Measurements from ENCODE around the gene SMARCD1. TPM values are rescaled to one million over a fixed set of nuclear protein-coding genes. Genes with fewer than 3 reads are reported as not detected.

The SMARCD1 gene
- total and polyA plus RNA-seq, 2 experiments from 2014 or later, result 27.9 to 33.4 TPM

DNA sequence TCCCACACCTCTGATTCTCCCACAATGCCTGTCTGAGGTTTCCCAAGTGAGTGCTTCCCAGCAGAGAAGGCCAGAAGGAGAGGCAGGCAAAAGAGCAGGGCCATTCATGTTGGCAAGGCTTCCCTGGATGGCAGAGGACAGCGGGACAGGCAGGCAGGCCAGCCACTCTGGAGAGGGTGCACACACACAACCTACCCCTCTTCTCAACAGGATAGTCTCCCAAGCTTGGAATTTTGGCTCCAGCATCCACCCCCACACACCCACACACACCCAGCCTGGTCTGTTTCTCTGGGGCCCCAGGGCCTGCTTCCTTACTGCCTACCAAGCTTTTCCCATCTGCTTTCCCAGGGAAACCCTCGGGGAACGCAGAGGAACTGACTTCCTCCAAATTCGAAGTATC is 44.5 kb upstream of the SMARCD1 start:
- DNase-seq (ENCODE audit: low spot score), result no peak
- peaks cover 8% of the 10 kb centered on the region for H3K4me1 ChIP-seq (ENCODE audit: insufficient read depth)
- no peak overlapping the region for H3K27ac ChIP-seq
- TF ChIP-seq, protein P1, sequence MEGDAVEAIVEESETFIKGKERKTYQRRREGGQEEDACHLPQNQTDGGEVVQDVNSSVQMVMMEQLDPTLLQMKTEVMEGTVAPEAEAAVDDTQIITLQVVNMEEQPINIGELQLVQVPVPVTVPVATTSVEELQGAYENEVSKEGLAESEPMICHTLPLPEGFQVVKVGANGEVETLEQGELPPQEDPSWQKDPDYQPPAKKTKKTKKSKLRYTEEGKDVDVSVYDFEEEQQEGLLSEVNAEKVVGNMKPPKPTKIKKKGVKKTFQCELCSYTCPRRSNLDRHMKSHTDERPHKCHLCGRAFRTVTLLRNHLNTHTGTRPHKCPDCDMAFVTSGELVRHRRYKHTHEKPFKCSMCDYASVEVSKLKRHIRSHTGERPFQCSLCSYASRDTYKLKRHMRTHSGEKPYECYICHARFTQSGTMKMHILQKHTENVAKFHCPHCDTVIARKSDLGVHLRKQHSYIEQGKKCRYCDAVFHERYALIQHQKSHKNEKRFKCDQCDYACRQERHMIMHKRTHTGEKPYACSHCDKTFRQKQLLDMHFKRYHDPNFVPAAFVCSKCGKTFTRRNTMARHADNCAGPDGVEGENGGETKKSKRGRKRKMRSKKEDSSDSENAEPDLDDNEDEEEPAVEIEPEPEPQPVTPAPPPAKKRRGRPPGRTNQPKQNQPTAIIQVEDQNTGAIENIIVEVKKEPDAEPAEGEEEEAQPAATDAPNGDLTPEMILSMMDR (IDR thresholded peaks at IDR 0.05; ENCODE audit: poor library complexity), result no peak
- TF ChIP-seq EZH2phosphoT487 (IDR thresholded peaks at IDR 0.05; ENCODE audit: low read depth, severe bottlenecking, unreplicated experiment), result no peak
- TF ChIP-seq EZH2 (IDR thresholded peaks at IDR 0.05; ENCODE audit: borderline replicate concordance), result no peak
- no peaks in the 10 kb centered on the region for H4K20me1 ChIP-seq (ENCODE audit: insufficient read depth, poor library complexity, severe bottlenecking)
- H3K4me3 ChIP-seq, result no peak overlapping the region
- H2AFZ ChIP-seq, result no peak overlapping the region
- H3K9me3 ChIP-seq (ENCODE audit: low read depth), result no peaks in the 10 kb centered on the region
- H3K36me3 ChIP-seq (replicated peaks; ENCODE audit: insufficient read depth, low read depth), result no peaks in the 10 kb centered on the region
- no peaks in the 10 kb centered on the region for H3K9me2 ChIP-seq (replicated peaks; ENCODE audit: insufficient read depth)
- no peak overlapping the region for H3K4me2 ChIP-seq
- H3K27me3 ChIP-seq, result no peaks in the 10 kb centered on the region
- no peaks in the 10 kb centered on the region for H3K79me2 ChIP-seq
- 77% methylated on average over 4 of the region's 4 CpGs for WGBS (ENCODE audit: low lambda C conversion rate, missing lambda C conversion rate)

DNA sequence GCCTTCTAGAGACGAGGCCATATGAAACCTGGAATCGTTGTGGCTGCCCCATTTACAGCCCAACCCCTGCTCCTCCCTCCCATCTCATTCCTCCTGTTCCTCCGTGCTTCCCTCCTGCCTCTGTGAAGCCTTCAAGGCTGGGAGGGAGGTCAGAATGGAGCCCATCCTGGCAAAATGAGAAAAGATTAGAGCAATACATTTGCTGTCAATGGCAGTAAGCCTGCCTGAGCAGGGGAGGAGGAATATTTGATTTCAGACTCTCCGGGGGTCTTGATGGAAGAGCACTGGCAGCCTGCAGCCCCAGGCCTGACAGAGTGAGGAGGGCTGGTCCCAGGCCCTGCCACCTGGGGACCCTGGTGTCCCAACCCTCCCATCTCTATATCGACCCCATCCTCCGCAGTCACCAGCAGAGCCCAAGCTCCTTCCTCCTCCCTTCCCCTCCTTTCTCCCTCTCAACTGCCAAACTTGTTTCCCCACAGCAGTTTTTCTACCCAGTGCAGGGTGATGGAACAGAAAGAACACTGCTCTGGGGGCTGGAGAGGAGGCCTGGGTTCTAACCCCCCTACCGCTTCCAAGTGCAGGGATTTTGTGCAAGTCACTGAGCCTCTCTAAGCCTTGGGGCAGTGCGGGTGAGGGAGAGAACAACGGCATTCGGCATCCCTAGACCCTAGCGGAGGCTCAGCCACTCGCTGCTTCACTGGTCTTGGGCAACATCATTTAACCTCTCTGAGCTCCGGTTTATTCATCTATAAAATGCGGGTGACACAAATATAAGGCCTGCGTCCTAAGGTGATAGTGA is 43.9 kb upstream of the SMARCD1 start:
- no peaks in the 10 kb centered on the region for H3K27me3 ChIP-seq
- no peaks in the 10 kb centered on the region for H3K79me2 ChIP-seq
- no peak for DNase-seq (ENCODE audit: low spot score)
- H4K20me1 ChIP-seq (ENCODE audit: insufficient read depth, poor library complexity, severe bottlenecking), result no peaks in the 10 kb centered on the region
- WGBS (ENCODE audit: low lambda C conversion rate, missing lambda C conversion rate), result 74% methylated on average over 15 of the region's 15 CpGs
- no peak for TF ChIP-seq EZH2 (IDR thresholded peaks at IDR 0.05; ENCODE audit: borderline replicate concordance)
- TF ChIP-seq, protein P1 (IDR thresholded peaks at IDR 0.05; ENCODE audit: poor library complexity), result no peak
- no peak for TF ChIP-seq EZH2phosphoT487 (IDR thresholded peaks at IDR 0.05; ENCODE audit: low read depth, severe bottlenecking, unreplicated experiment)
- no peak overlapping the region for H2AFZ ChIP-seq
- H3K27ac ChIP-seq, result no peak overlapping the region
- no peaks in the 10 kb centered on the region for H3K36me3 ChIP-seq (replicated peaks; ENCODE audit: insufficient read depth, low read depth)
- peaks cover 8% of the 10 kb centered on the region for H3K4me1 ChIP-seq (ENCODE audit: insufficient read depth)
- no peaks in the 10 kb centered on the region for H3K9me3 ChIP-seq (ENCODE audit: low read depth)
- no peak overlapping the region for H3K4me2 ChIP-seq
- H3K4me3 ChIP-seq, result no peak overlapping the region
- H3K9me2 ChIP-seq (replicated peaks; ENCODE audit: insufficient read depth), result no peaks in the 10 kb centered on the region

GRCh38 chr12:50041962-50042361 is 43.2 kb upstream of the SMARCD1 start:
- H2AFZ ChIP-seq, result no peak overlapping the region
- no peak for DNase-seq (ENCODE audit: low spot score)
- no peaks in the 10 kb centered on the region for H3K79me2 ChIP-seq
- no peaks in the 10 kb centered on the region for H3K9me3 ChIP-seq (ENCODE audit: low read depth)
- no peaks in the 10 kb centered on the region for H3K9me2 ChIP-seq (replicated peaks; ENCODE audit: insufficient read depth)
- H3K27me3 ChIP-seq, result no peaks in the 10 kb centered on the region
- H3K36me3 ChIP-seq (replicated peaks; ENCODE audit: insufficient read depth, low read depth), result no peaks in the 10 kb centered on the region
- H4K20me1 ChIP-seq (ENCODE audit: insufficient read depth, poor library complexity, severe bottlenecking), result no peaks in the 10 kb centered on the region
- TF ChIP-seq, protein P1 (IDR thresholded peaks at IDR 0.05; ENCODE audit: poor library complexity), result no peak
- no peak for TF ChIP-seq EZH2 (IDR thresholded peaks at IDR 0.05; ENCODE audit: borderline replicate concordance)
- TF ChIP-seq EZH2phosphoT487 (IDR thresholded peaks at IDR 0.05; ENCODE audit: low read depth, severe bottlenecking, unreplicated experiment), result no peak
- no peak overlapping the region for H3K4me3 ChIP-seq
- WGBS (ENCODE audit: low lambda C conversion rate, missing lambda C conversion rate), result 76% methylated on average over 5 of the region's 5 CpGs
- peaks cover 8% of the 10 kb centered on the region for H3K4me1 ChIP-seq (ENCODE audit: insufficient read depth)
- no peak overlapping the region for H3K27ac ChIP-seq
- no peak overlapping the region for H3K4me2 ChIP-seq
